HEK293T (cell line): Measurements from ENCODE around the gene SCGB2A2.

ENCODE experiments used
- BHLHE40 ChIP-seq: fragments of 450-650 bp; IDR thresholded peaks from 2 replicates; pipeline ENCODE4 v1.6.1; 2016; ENCODE audit warnings: mild to moderate bottlenecking, moderate library complexity, borderline replicate concordance
- ELF4 ChIP-seq: fragments of 450-650 bp; IDR thresholded peaks from 2 replicates; pipeline ENCODE4 v1.6.1; 2017; ENCODE audit warnings: antibody characterized with exemption
- FOXA1 ChIP-seq: fragments of 450-650 bp; IDR thresholded peaks from 2 replicates; pipeline ENCODE4 v1.6.1; 2016; ENCODE audit warnings: mild to moderate bottlenecking
- FOXK2 ChIP-seq: fragments of 450-650 bp; IDR thresholded peaks from 2 replicates; pipeline ENCODE4 v1.6.1; 2016; ENCODE audit warnings: mild to moderate bottlenecking
- FOXM1 ChIP-seq: fragments of 450-650 bp; IDR thresholded peaks from 2 replicates; pipeline ENCODE4 v1.6.1; 2017; ENCODE audit warnings: mild to moderate bottlenecking, borderline replicate concordance
- HDGF ChIP-seq: fragments of 450-650 bp; IDR thresholded peaks from 2 replicates; pipeline ENCODE4 v1.6.1; 2017; ENCODE audit warnings: antibody characterized with exemption, borderline replicate concordance
- NFRKB ChIP-seq: fragments of 450-650 bp; IDR thresholded peaks from 2 replicates; pipeline ENCODE4 v1.6.1; 2016; ENCODE audit warnings: mild to moderate bottlenecking, moderate library complexity
- SUZ12 ChIP-seq: fragments of 450-650 bp; IDR thresholded peaks from 2 replicates; pipeline ENCODE4 v1.6.1; 2016; ENCODE audit warnings: mild to moderate bottlenecking
- TARDBP ChIP-seq: fragments of 450-650 bp; IDR thresholded peaks from 2 replicates; pipeline ENCODE4 v1.6.1; 2016
- ZNF384 ChIP-seq: fragments of 450-650 bp; IDR thresholded peaks from 2 replicates; pipeline ENCODE4 v1.6.1; 2016
- TF ChIP-seq, protein P1 (sequence below): fragments of 450-650 bp; IDR thresholded peaks from 2 replicates; pipeline ENCODE4 v1.6.1; 2016

- no peak for TF ChIP-seq TARDBP
- no peak for TF ChIP-seq SUZ12
- no peak for TF ChIP-seq FOXM1
- TF ChIP-seq, protein P1, sequence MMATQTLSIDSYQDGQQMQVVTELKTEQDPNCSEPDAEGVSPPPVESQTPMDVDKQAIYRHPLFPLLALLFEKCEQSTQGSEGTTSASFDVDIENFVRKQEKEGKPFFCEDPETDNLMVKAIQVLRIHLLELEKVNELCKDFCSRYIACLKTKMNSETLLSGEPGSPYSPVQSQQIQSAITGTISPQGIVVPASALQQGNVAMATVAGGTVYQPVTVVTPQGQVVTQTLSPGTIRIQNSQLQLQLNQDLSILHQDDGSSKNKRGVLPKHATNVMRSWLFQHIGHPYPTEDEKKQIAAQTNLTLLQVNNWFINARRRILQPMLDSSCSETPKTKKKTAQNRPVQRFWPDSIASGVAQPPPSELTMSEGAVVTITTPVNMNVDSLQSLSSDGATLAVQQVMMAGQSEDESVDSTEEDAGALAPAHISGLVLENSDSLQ, result no peak
- no peak for TF ChIP-seq FOXK2
- no peak for TF ChIP-seq FOXA1
- TF ChIP-seq NFRKB, result no peak
- no peak for TF ChIP-seq ELF4
- no peak for TF ChIP-seq HDGF
- no peak for TF ChIP-seq BHLHE40
- TF ChIP-seq ZNF384, result no peak
These were observed 18.3 kb upstream of the SCGB2A2 start for GRCh38 chr11:62251698-62252097.
